Karpas-422 (cell line): ENCODE data around the gene TRMT112. TPM values are rescaled to one million over a fixed set of nuclear protein-coding genes. Genes with fewer than 3 reads are reported as not detected.

Experiments used
- DNase-seq: peaks from one replicate; pipeline ENCODE4 v3.0.0-alpha.2; 2015
- H2AFZ ChIP-seq: fragments of 200-600 bp; sonication (generic); 2 replicates; pipeline ENCODE4 v1.6.1; 2014; ENCODE audit warnings: antibody characterized with exemption, low read length, mixed read lengths
- H3K27ac ChIP-seq: fragments of 200-600 bp; sonication (generic); 2 replicates; pipeline ENCODE4 v1.5.1; 2014; ENCODE audit warnings: mild to moderate bottlenecking, low read length, moderate library complexity
- H3K27me3 ChIP-seq: fragments of 200-600 bp; sonication (generic); 2 replicates; pipeline ENCODE4 v1.6.1; 2014; ENCODE audit warnings: low read length, mixed read lengths
- H3K36me3 ChIP-seq: fragments of 200-600 bp; sonication (generic); 2 replicates; pipeline ENCODE4 v1.6.1; 2014; ENCODE audit warnings: low read length, mixed read lengths; ENCODE audit not compliant: insufficient read depth
- H3K4me1 ChIP-seq: fragments of 200-600 bp; sonication (generic); 2 replicates; pipeline ENCODE4 v1.6.1; 2014; ENCODE audit warnings: mild to moderate bottlenecking, low read length, mixed read lengths
- H3K4me2 ChIP-seq: fragments of 200-600 bp; sonication (generic); 2 replicates; pipeline ENCODE4 v1.6.1; 2014; ENCODE audit warnings: low read length, low read depth, mild to moderate bottlenecking; ENCODE audit not compliant: poor library complexity, severe bottlenecking
- H3K4me3 ChIP-seq: fragments of 200-600 bp; sonication (generic); 2 replicates; pipeline ENCODE4 v1.5.1; 2014; ENCODE audit warnings: mild to moderate bottlenecking, antibody characterized with exemption, low read length, mixed read lengths
- H3K79me2 ChIP-seq: fragments of 200-600 bp; sonication (generic); 2 replicates; pipeline ENCODE4 v1.6.1; 2014; ENCODE audit warnings: mild to moderate bottlenecking, low read length, mixed read lengths
- H3K9ac ChIP-seq: fragments of 200-600 bp; sonication (generic); 2 replicates; pipeline ENCODE4 v1.6.0; 2014; ENCODE audit warnings: low read length
- H3K9me2 ChIP-seq: fragments of 200-600 bp; sonication (generic), shearing (Covaris generic); replicated peaks from 2 replicates; pipeline ENCODE4 v1.6.0; 2014; ENCODE audit warnings: mild to moderate bottlenecking, low read length, moderate library complexity; ENCODE audit not compliant: insufficient read depth
- H3K9me3 ChIP-seq: fragments of 300-700, 200-600 bp; sonication (generic); 2 replicates; pipeline ENCODE4 v1.6.1; 2014; ENCODE audit warnings: low read length, mixed read lengths
- H4K20me1 ChIP-seq: fragments of 200-600 bp; sonication (generic); 2 replicates; pipeline ENCODE4 v1.6.1; 2014; ENCODE audit warnings: mild to moderate bottlenecking, antibody characterized with exemption, low read length, low read depth; ENCODE audit not compliant: insufficient read depth
- total RNA-seq: library from RNA; depleted of rRNA; stranded (reverse); fragments of >200 nt; shearing (Covaris generic); gene quantifications from 2 replicates; pipeline ENCODE4 v1.2.3, GENCODE V29; 2014; ENCODE audit warnings: low replicate concordance; rRNA removed

The TRMT112 gene
- 363 and 557 TPM in 2 replicates for total RNA-seq

DNA sequence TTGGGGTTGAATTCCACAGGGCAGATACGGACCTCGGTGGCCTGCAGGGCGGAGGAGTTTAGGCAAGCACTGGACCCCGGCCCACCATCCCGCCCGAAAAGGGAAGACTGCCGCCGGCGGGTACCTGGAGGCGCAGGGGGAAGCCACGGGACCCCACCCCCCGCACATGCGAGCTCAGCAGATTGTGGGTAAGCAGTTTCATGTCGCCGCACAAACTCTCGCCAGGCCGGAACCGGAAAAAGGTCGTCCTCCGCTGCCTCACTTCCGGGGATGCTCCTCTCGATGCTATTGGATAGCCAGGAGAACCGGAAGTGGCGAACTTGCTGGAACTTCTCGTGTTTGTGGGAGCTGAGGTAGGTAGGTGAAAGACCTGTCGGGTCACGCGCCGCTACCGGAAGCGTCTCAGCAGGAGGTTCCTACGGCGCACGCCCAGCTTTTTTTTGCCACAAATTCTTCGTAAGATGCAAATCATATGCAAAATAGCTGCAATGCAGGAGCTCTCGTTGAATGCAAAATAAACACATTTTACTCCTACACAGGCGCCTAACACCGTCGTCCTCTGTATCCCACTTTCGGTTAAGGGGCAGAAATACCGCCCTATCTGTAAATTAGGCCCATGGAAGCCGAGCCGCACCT lies at the start of gene TRMT112:
Gene TRMT112 (minus strand): TSS at position 235 of the 636 bp plus-strand sequence. CDS start 33 bp downstream, at position 202.
- Histone ChIP-seq H3K79me2 (peaks cover 21% of the 10 kb centered on the region), H3K4me1 (peaks cover 44% of the 10 kb centered on the region), H3K27ac (peak within 1 kb of the TSS; percentile 81), H3K4me2 (peak within 1 kb of the TSS; percentile 96), H3K9ac (peak within 1 kb of the TSS; percentile 99), H2AFZ (no peak within 1 kb of the TSS), H3K36me3 (peaks cover 11% of the 10 kb centered on the region; the same call in 1 of the 2 replicates), H3K4me3 (peak within 1 kb of the TSS; percentile 93), H3K27me3 (no peaks in the 10 kb centered on the region), H3K9me3 (no peaks in the 10 kb centered on the region), H3K9me2 (no peaks in the 10 kb centered on the region), H4K20me1 (0 out of 2 replicates have a peak, but pooled peaks cover 5% of the 10 kb centered on the region)
- DNase-seq, result peak; percentile 99

DNA sequence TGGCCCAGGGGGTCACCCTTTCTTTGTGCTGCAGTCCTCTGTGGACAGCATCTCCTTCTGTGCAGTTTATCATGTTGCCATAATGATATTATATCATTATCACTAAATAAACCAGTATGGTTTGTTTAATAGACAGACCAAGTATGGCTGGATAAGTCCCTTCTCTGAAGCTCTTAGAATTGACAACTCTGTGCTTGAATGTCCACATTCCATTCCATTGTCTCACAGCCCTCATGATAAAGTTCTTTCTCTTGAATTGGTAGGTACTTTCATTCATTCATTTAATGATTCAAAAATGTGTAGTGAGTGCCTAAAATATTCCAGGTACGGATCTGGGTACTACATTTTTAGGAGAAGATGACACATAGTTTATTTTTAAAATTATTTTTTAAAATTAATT lies 49.4 kb upstream of the TRMT112 start:
- no peaks in the 10 kb centered on the region for H3K9me2 ChIP-seq
- no peaks in the 10 kb centered on the region for H3K79me2 ChIP-seq
- H3K9ac ChIP-seq, result no peak overlapping the region
- H3K4me2 ChIP-seq, result no peak overlapping the region
- H2AFZ ChIP-seq, result no peak overlapping the region
- H3K4me1 ChIP-seq, result no peaks in the 10 kb centered on the region
- no peak for DNase-seq
- H3K27ac ChIP-seq, result no peak overlapping the region
- no peaks in the 10 kb centered on the region for H3K9me3 ChIP-seq
- H3K4me3 ChIP-seq, result no peak overlapping the region
- peaks cover 18% of the 10 kb centered on the region for H3K36me3 ChIP-seq
- no peaks in the 10 kb centered on the region for H4K20me1 ChIP-seq
- H3K27me3 ChIP-seq, result no peaks in the 10 kb centered on the region

DNA sequence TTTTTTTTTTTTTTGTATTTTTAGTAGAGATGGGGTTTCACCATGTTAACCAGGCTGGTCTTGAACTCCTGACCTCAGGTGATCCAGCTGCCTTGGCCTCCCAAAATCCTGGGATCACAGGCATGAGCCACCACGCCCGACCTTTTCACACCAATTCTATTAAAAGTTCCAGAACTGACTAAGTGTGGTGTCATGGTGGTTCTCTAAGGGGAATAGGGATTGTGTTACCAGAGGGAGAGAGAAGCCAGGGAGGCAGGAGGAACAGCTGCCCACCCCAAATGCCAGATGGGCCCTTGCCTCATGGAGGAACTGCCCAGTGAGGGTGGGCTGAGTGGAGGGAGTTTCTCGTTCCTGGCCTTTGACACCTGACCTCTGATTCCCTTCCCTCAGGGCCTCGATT lies 47.6 kb upstream of the TRMT112 start:
- Histone ChIP-seq H3K4me2 (no peak overlapping the region), H3K79me2 (no peaks in the 10 kb centered on the region), H3K27me3 (no peaks in the 10 kb centered on the region), H3K4me3 (no peak overlapping the region), H3K27ac (no peak overlapping the region), H3K9ac (no peak overlapping the region), H3K9me3 (no peaks in the 10 kb centered on the region), H3K9me2 (no peaks in the 10 kb centered on the region), H2AFZ (no peak overlapping the region), H3K4me1 (peaks cover 7% of the 10 kb centered on the region), H3K36me3 (peaks cover 18% of the 10 kb centered on the region; the same call in 1 of the 2 replicates), H4K20me1 (peaks cover 4% of the 10 kb centered on the region; the same call in 1 of the 2 replicates)
- DNase-seq, result no peak

DNA sequence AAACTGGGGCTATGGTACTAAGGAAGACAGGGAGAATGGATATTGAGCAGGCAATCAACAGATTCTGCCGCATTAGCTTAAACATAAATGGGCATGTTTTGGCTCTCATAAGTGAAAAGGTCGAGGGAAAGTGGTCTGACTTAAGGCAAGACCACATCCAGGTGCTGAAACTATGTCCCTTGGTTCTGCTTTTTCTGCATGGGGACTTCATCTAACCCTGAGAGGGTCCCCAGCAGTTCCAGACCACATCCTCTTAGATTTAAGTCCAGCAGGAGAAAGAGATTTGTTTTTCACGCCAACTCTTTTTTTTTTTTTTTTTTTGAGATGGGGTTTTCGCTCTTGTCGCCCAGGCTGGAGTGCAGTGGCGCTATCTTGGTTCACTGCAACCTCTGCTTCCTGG lies 47.1 kb upstream of the TRMT112 start:
- Histone ChIP-seq H2AFZ (no peak overlapping the region), H3K9me2 (no peaks in the 10 kb centered on the region), H3K36me3 (peaks cover 18% of the 10 kb centered on the region; the same call in 1 of the 2 replicates), H3K9me3 (no peaks in the 10 kb centered on the region), H3K4me3 (no peak overlapping the region), H3K79me2 (peaks cover 1% of the 10 kb centered on the region; the same call in 1 of the 2 replicates), H3K27ac (no peak overlapping the region), H3K9ac (no peak overlapping the region), H3K4me2 (no peak overlapping the region), H3K4me1 (peaks cover 12% of the 10 kb centered on the region), H4K20me1 (peaks cover 4% of the 10 kb centered on the region; the same call in 1 of the 2 replicates), H3K27me3 (no peaks in the 10 kb centered on the region)
- DNase-seq, result peak; percentile 36

DNA sequence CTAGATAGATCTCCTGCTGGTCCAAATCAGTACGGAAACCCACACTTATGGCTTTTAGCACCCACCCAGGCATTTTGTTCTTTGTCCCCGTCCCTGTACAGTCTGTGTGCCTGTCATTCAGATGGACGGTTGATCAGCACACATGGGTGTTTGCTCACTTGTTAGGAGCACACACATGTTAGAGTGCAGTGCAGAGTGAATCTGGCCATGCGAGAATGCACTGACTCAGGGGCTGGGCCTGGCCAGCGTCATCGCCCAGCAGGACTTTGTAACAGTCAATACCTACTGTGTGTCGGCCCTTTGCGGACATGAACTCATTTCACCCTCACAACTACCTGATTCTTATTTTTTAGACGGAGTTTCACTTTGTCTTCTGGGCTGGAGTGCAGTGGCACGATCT lies 45.0 kb upstream of the TRMT112 start:
- Histone ChIP-seq H3K9ac (no peak overlapping the region), H3K79me2 (peaks cover 3% of the 10 kb centered on the region; the same call in 1 of the 2 replicates), H3K27me3 (no peaks in the 10 kb centered on the region), H3K27ac (no peak overlapping the region), H3K36me3 (peaks cover 18% of the 10 kb centered on the region; the same call in 1 of the 2 replicates), H4K20me1 (peaks cover 4% of the 10 kb centered on the region; the same call in 1 of the 2 replicates), H3K9me2 (no peaks in the 10 kb centered on the region), H3K4me3 (no peak overlapping the region), H2AFZ (no peak overlapping the region), H3K4me2 (no peak overlapping the region), H3K4me1 (peaks cover 29% of the 10 kb centered on the region), H3K9me3 (no peaks in the 10 kb centered on the region)
- no peak for DNase-seq

DNA sequence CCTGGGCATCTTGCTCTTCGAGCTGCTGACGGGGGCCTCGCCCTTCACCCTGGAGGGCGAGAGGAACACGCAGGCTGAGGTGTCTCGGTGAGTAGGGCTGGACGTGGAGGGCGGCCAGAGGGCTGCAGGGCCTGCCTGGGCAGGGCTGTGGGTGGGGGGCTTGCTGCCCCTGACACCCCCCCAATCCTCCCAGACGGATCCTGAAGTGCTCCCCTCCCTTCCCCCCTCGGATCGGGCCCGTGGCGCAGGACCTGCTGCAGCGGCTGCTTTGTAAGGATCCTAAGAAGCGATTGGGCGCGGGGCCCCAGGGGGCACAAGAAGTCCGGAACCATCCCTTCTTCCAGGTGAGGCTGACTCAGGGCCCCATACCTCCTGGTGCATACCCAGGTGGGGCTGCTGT lies 44.3 kb upstream of the TRMT112 start:
- Histone ChIP-seq H3K9ac (no peak overlapping the region), H3K79me2 (peaks cover 3% of the 10 kb centered on the region; the same call in 1 of the 2 replicates), H3K4me1 (peaks cover 36% of the 10 kb centered on the region), H3K9me3 (no peaks in the 10 kb centered on the region), H2AFZ (no peak overlapping the region), H3K4me2 (no peak overlapping the region), H4K20me1 (peaks cover 4% of the 10 kb centered on the region; the same call in 1 of the 2 replicates), H3K4me3 (no peak overlapping the region), H3K27me3 (no peaks in the 10 kb centered on the region), H3K9me2 (no peaks in the 10 kb centered on the region), H3K36me3 (peaks cover 17% of the 10 kb centered on the region; the same call in 1 of the 2 replicates), H3K27ac (no peak overlapping the region)
- no peak for DNase-seq

DNA sequence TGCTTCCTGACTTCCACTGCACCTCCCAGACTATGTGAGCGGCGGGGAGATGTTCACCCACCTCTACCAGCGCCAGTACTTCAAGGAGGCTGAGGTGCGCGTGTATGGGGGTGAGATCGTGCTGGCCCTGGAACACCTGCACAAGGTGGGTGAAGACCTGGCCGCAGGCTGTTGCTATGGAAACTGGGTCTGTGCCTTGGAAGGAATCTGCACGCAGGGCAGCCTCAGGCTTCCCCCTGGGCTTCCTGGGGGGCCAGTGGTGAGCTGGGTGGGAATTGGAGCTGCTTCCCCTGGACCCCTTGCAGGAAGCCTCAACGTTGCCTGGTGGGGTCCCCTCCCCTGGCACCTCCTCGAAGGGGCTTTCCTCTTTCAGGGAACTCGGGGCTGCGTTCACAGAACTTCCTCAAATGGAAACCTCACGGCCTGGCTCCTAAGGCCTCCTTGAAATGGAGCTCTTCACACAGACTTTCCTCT lies 43.1 kb upstream of the TRMT112 start:
- Histone ChIP-seq H3K9me2 (no peaks in the 10 kb centered on the region), H3K79me2 (peaks cover 3% of the 10 kb centered on the region; the same call in 1 of the 2 replicates), H3K27me3 (no peaks in the 10 kb centered on the region), H3K36me3 (peaks cover 12% of the 10 kb centered on the region; the same call in 1 of the 2 replicates), H3K9me3 (no peaks in the 10 kb centered on the region), H3K9ac (no peak overlapping the region), H3K4me1 (peaks cover 39% of the 10 kb centered on the region), H4K20me1 (peaks cover 4% of the 10 kb centered on the region; the same call in 1 of the 2 replicates), H3K27ac (no peak overlapping the region), H3K4me3 (no peak overlapping the region), H2AFZ (no peak overlapping the region), H3K4me2 (peak overlapping the region; percentile 88)
- DNase-seq, result no peak

DNA sequence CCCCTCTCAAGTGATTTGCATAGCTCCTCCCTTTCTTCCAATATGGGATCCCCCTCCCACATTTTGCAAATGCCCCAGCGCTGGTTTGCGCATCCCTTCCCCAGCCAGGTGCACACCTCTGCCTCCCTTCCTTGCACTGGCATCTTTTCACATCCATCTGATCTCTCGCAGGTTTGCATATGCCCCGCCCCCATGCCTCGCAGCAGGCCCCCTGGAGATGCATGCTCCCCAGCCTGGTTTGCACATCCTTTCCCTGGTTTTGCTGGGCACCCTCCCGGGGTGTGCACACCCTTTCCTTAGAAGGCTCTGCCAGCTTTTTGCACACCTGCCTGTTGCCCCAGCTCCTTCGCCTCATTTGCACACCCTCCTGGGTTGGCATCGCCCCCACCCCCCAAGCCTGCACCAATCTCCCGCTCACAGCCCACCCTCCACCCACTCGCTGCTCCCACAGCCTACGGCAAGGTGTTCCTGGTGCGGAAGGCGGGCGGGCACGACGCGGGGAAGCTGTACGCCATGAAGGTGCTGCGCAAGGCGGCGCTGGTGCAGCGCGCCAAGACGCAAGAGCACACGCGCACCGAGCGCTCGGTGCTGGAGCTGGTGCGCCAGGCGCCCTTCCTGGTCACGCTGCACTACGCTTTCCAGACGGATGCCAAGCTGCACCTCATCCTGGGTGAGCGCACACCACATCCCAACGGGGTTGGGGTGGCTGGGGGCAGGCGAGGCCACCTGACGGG lies 42.5 kb upstream of the TRMT112 start:
- no peaks in the 10 kb centered on the region for H3K9me3 ChIP-seq
- peak overlapping the region; percentile 88 for H3K4me2 ChIP-seq
- peaks cover 3% of the 10 kb centered on the region; the same call in 1 of the 2 replicates for H3K79me2 ChIP-seq
- peak overlapping the region; percentile 75 for H3K27ac ChIP-seq
- peak overlapping the region; percentile 86; the same call in 1 of the 2 replicates for H2AFZ ChIP-seq
- H3K27me3 ChIP-seq, result no peaks in the 10 kb centered on the region
- peaks cover 46% of the 10 kb centered on the region for H3K4me1 ChIP-seq
- peak; percentile 83 for DNase-seq
- peak overlapping the region; percentile 94 for H3K9ac ChIP-seq
- no peaks in the 10 kb centered on the region for H3K9me2 ChIP-seq
- peak overlapping the region; percentile 85 for H3K4me3 ChIP-seq
- H3K36me3 ChIP-seq, result peaks cover 9% of the 10 kb centered on the region; the same call in 1 of the 2 replicates
- peaks cover 4% of the 10 kb centered on the region; the same call in 1 of the 2 replicates for H4K20me1 ChIP-seq
